HEK293 (cell line): Measurements from ENCODE around the gene PWWP2B.

Source experiments
- CTCF ChIA-PET: fragments of 350-600 bp; formaldehyde crosslinking; extraction: SDS; loops from one replicate; lab custom pipeline; 2021; ENCODE audit warnings: antibody characterized with exemption; lab: Yijun Ruan, JAX
- POLR2A ChIA-PET: fragments of 300-600 bp; formaldehyde crosslinking; extraction: SDS; loops from one replicate; lab custom pipeline; 2020; ENCODE audit warnings: antibody characterized with exemption, inconsistent platforms; lab: Yijun Ruan, JAX
- H3K27ac ChIP-seq: fragments of 200-500 bp; sonication (Bioruptor generic); 2 replicates; pipeline ENCODE4 v1.5.1; 2014; ENCODE audit warnings: low read depth, low read length, control low read depth, inconsistent platforms; ENCODE audit errors: extremely low read depth
- H3K36me3 ChIP-seq, 2 experiments: fragments of 200-500 bp in 1 of 2; sonication (Bioruptor generic) in 1 of 2; 1 replicate in 1 of 2; 2 replicates in 1 of 2; pipeline ENCODE4 v1.5.1; 2014 to 2017; ENCODE audit warnings: inconsistent platforms in 2 of 2, low read length in 2 of 2; ENCODE audit not compliant: control insufficient read depth in 2 of 2, insufficient read depth in 1 of 2
- H3K4me1 ChIP-seq: fragments of 200-500 bp; sonication (Bioruptor generic); 2 replicates; pipeline ENCODE4 v1.5.1; 2014; ENCODE audit warnings: mild to moderate bottlenecking, low read length, inconsistent platforms; ENCODE audit not compliant: control insufficient read depth, insufficient read depth
- H3K4me3 ChIP-seq: 2 replicates; pipeline ENCODE4 v1.5.1; 2011; ENCODE audit warnings: low read depth, mild to moderate bottlenecking, control low read depth, low read length, moderate library complexity
- H3K9me3 ChIP-seq: fragments of 200-500 bp; sonication (Bioruptor generic); 2 replicates; pipeline ENCODE4 v1.5.1; 2014; ENCODE audit warnings: low read depth, low read length, inconsistent platforms; ENCODE audit not compliant: control insufficient read depth, insufficient read depth
- EGR2 ChIP-seq: fragments of 450-650 bp; formaldehyde crosslinking; IDR thresholded peaks from 2 replicates; pipeline ENCODE4 v1.5.1; 2016; ENCODE audit warnings: low read depth, missing biosample characterization, missing genetic modification characterization
- GLIS1 ChIP-seq: fragments of 450-650 bp; formaldehyde crosslinking; IDR thresholded peaks from 2 replicates; pipeline ENCODE4 v1.5.1; 2016; ENCODE audit warnings: missing biosample characterization, missing genetic modification characterization
- GLIS2 ChIP-seq: fragments of 450-650 bp; formaldehyde crosslinking; IDR thresholded peaks from 2 replicates; pipeline ENCODE4 v1.5.1; 2016; ENCODE audit warnings: missing biosample characterization, missing genetic modification characterization
- MEIS1 ChIP-seq: sonication (generic); formaldehyde crosslinking; IDR thresholded peaks from 2 replicates; pipeline ENCODE4 v1.8.1; 2022; ENCODE audit warnings: missing genetic modification reagents, mild to moderate bottlenecking, borderline replicate concordance
- OSR2 ChIP-seq: fragments of 450-650 bp; formaldehyde crosslinking; IDR thresholded peaks from 2 replicates; pipeline ENCODE4 v1.5.1; 2016; ENCODE audit warnings: missing biosample characterization, missing genetic modification characterization
- ZBTB26 ChIP-seq: fragments of 450-650 bp; formaldehyde crosslinking; optimal IDR thresholded peaks from 2 replicates; pipeline ENCODE3; 2016; ENCODE audit warnings: missing biosample characterization, mild to moderate bottlenecking, missing genetic modification characterization
- ZFHX2 ChIP-seq: fragments of 450-650 bp; formaldehyde crosslinking; conservative IDR thresholded peaks from 2 replicates; pipeline ENCODE4 v1.5.1; 2016; ENCODE audit warnings: missing biosample characterization, missing genetic modification characterization
- ZNF16 ChIP-seq: fragments of 450-650 bp; formaldehyde crosslinking; IDR thresholded peaks from 2 replicates; pipeline ENCODE4 v1.5.1; 2016; ENCODE audit warnings: low read depth, missing biosample characterization, missing genetic modification characterization
- ZNF2 ChIP-seq: fragments of 450-650 bp; formaldehyde crosslinking; IDR thresholded peaks from 2 replicates; pipeline ENCODE4 v1.5.1; 2016; ENCODE audit warnings: missing biosample characterization, missing genetic modification characterization
- ZNF324 ChIP-seq: fragments of 450-650 bp; formaldehyde crosslinking; IDR thresholded peaks from 2 replicates; pipeline ENCODE4 v1.5.1; 2016; ENCODE audit warnings: missing biosample characterization, missing genetic modification characterization
- ZNF335 ChIP-seq: fragments of 450-650 bp; formaldehyde crosslinking; conservative IDR thresholded peaks from 2 replicates; pipeline ENCODE4 v1.5.1; 2016; ENCODE audit warnings: missing biosample characterization, missing genetic modification characterization
- ZNF433 ChIP-seq: fragments of 450-650 bp; formaldehyde crosslinking; IDR thresholded peaks from 2 replicates; pipeline ENCODE4 v1.5.1; 2016; ENCODE audit warnings: missing biosample characterization, missing genetic modification characterization, low read depth
- ZNF510 ChIP-seq: fragments of 450-650 bp; formaldehyde crosslinking; IDR thresholded peaks from 2 replicates; pipeline ENCODE4 v1.5.1; 2018; ENCODE audit warnings: mild to moderate bottlenecking, missing genetic modification characterization, missing biosample characterization; ENCODE audit not compliant: insufficient replicate concordance
- ZNF660 ChIP-seq: fragments of 450-650 bp; IDR thresholded peaks from 2 replicates; pipeline ENCODE4 v1.5.1; 2018; ENCODE audit warnings: missing biosample characterization, mild to moderate bottlenecking, missing genetic modification characterization
- ZNF707 ChIP-seq: fragments of 450-650 bp; formaldehyde crosslinking; IDR thresholded peaks from 2 replicates; pipeline ENCODE4 v1.5.1; 2016; ENCODE audit warnings: missing biosample characterization, missing genetic modification characterization
- ZNF785 ChIP-seq: fragments of 450-650 bp; formaldehyde crosslinking; IDR thresholded peaks from 2 replicates; pipeline ENCODE4 v1.5.1; 2016; ENCODE audit warnings: missing biosample characterization, missing genetic modification characterization

The PWWP2B gene

GRCh38 chr10:132397036-132397541 is at the start of gene PWWP2B:
PWWP2B (plus strand) TSS chr10:132397200; CDS start chr10:132397227, 27 bp downstream.
- peak within 1 kb of the TSS; percentile 60; the same call in 1 of the 2 replicates for H3K27ac ChIP-seq
- TF ChIP-seq MEIS1 (CRISPR knock-in tag) (no peak), ZNF335 (tag by site-specific recombination) (peak; percentile 26; the same call in 1 of the 2 replicates), ZBTB26 (peak; percentile 55), ZFHX2 (tag by site-specific recombination) (peak; percentile 70), OSR2 (no peak), EGR2 (tag by site-specific recombination) (0 out of 2 replicates have a peak, but pooled peaks have one; percentile 18)
- TF ChIP-seq, all 188 proteins: peak for 4
- ChIA-PET CTCF (interaction anchor here (0.5 to 0.9 kb wide), 2 partner anchors 36 to 469 kb away, joined by 3 to 4 read pairs; no protein-coding TSS in a partner anchor), POLR2A (interaction anchor here (0.7 kb wide), 1 partner anchor 9 kb away, joined by 3 read pairs; no protein-coding TSS in a partner anchor)
- Histone ChIP-seq H3K4me1 (no peaks in the 10 kb centered on the region; the same call in 1 of the 2 replicates), H3K36me3 (no peaks in the 10 kb centered on the region), H3K4me3 (peak within 1 kb of the TSS; percentile 51), H3K9me3 (no peaks in the 10 kb centered on the region)

GRCh38 chr10:132347211-132347930 is 49.6 kb upstream of the PWWP2B start:
- H3K9me3 ChIP-seq, result no peaks in the 10 kb centered on the region
- H3K4me1 ChIP-seq, result no peaks in the 10 kb centered on the region
- CTCF ChIA-PET, result interaction anchor here (0.8 to 2.5 kb wide), 2 partner anchors 14 to 121 kb away, joined by 4 to 15 read pairs; no protein-coding TSS in a partner anchor
- H3K27ac ChIP-seq, result no peak overlapping the region
- H3K4me3 ChIP-seq, result no peak overlapping the region
- POLR2A ChIA-PET, result no interaction called here
- H3K36me3 ChIP-seq, result peaks cover 0 to 9% of the 10 kb centered on the region in 2 experiments; a peak in 2 of 3 replicates
- TF ChIP-seq ZFHX2 (tag by site-specific recombination) (peak; percentile 48; the same call in 1 of the 2 replicates), GLIS1 (tag by site-specific recombination) (no peak), GLIS2 (tag by site-specific recombination) (0 out of 2 replicates have a peak, but pooled peaks have one; percentile 53), ZNF785 (tag by site-specific recombination) (no peak), EGR2 (tag by site-specific recombination) (peak; percentile 36; the same call in 1 of the 2 replicates), ZNF707 (tag by site-specific recombination) (no peak)

- no peaks in the 10 kb centered on the region for H3K9me3 ChIP-seq
- ChIA-PET CTCF (interaction anchor here (0.5 to 2.5 kb wide), 5 partner anchors 13 to 592 kb away, joined by 3 to 15 read pairs (median 3); no protein-coding TSS in a partner anchor), POLR2A (interaction anchor here (0.6 kb wide), 1 partner anchor 218 kb away, joined by 4 read pairs; no protein-coding TSS in a partner anchor)
- H3K4me1 ChIP-seq, result no peaks in the 10 kb centered on the region
- H3K27ac ChIP-seq, result no peak overlapping the region
- no peak overlapping the region for H3K4me3 ChIP-seq
- peaks cover 0 to 6% of the 10 kb centered on the region in 2 experiments; a peak in 2 of 3 replicates for H3K36me3 ChIP-seq
- TF ChIP-seq ZNF2, result no peak
- TF ChIP-seq ZNF16 (tag by site-specific recombination), result no peak
- no peak for TF ChIP-seq ZNF660 (tag by site-specific recombination)
- no peak for TF ChIP-seq ZNF433 (tag by site-specific recombination)
- TF ChIP-seq ZNF510, result no peak
- no peak for TF ChIP-seq ZNF324 (tag by site-specific recombination)
Measured at GRCh38 chr10:132347931-132348267, 49.1 kb upstream of the PWWP2B start.
